Ectodermal cell (in vitro differentiated cells): ENCODE results near the gene DHODH.
"Not testable (repeated sequence)": the region's sequence is repeated elsewhere in the genome, so short reads cannot be mapped to it uniquely, and the experiment has no call there.

ENCODE experiments used
- H3K27ac ChIP-seq: 2 replicates; pipeline ENCODE4 v1.7.0; 2013; ENCODE audit warnings: mild to moderate bottlenecking, low read depth, low read length; ENCODE audit not compliant: insufficient read depth, poor library complexity, severe bottlenecking
- H3K27me3 ChIP-seq: 2 replicates; pipeline ENCODE4 v1.7.0; 2013; ENCODE audit warnings: mild to moderate bottlenecking, low read length; ENCODE audit not compliant: insufficient read depth, control insufficient read depth, poor library complexity, severe bottlenecking
- H3K36me3 ChIP-seq: one replicate; pipeline ENCODE4 v1.7.0; 2013; ENCODE audit warnings: low read length; ENCODE audit not compliant: control insufficient read depth, insufficient read depth
- H3K4me1 ChIP-seq: one replicate; pipeline ENCODE4 v1.7.0; 2013; ENCODE audit warnings: low read length; ENCODE audit not compliant: control insufficient read depth, insufficient read depth
- H3K4me3 ChIP-seq: 2 replicates; pipeline ENCODE4 v1.7.0; 2013; ENCODE audit warnings: low read depth, low read length, control low read depth; ENCODE audit not compliant: insufficient read depth
- H3K9me3 ChIP-seq: 2 replicates; pipeline ENCODE4 v1.7.0; 2013; ENCODE audit warnings: mild to moderate bottlenecking, low read length, moderate library complexity; ENCODE audit not compliant: control insufficient read depth
- WGBS, 2 experiments: methylation state at CpG; one replicate each; pipeline ENCODE4 v1.1.7; 2013; ENCODE audit warnings: missing lambda C conversion rate in 2 of 2; 5-methylcytosine and 5-hydroxymethylcytosine counted together

Gene DHODH

GRCh38 chr16:71974068-71974818 is 34.3 kb upstream of the DHODH start:
- Histone ChIP-seq H3K36me3 (no peaks in the 10 kb centered on the region), H3K4me3 (no peak overlapping the region), H3K9me3 (no peaks in the 10 kb centered on the region), H3K4me1 (no peaks in the 10 kb centered on the region), H3K27me3 (no peaks in the 10 kb centered on the region), H3K27ac (no peak overlapping the region)
- 89 to 90% methylated on average over 15 of the region's 15 CpGs for WGBS, 2 experiments

DNA sequence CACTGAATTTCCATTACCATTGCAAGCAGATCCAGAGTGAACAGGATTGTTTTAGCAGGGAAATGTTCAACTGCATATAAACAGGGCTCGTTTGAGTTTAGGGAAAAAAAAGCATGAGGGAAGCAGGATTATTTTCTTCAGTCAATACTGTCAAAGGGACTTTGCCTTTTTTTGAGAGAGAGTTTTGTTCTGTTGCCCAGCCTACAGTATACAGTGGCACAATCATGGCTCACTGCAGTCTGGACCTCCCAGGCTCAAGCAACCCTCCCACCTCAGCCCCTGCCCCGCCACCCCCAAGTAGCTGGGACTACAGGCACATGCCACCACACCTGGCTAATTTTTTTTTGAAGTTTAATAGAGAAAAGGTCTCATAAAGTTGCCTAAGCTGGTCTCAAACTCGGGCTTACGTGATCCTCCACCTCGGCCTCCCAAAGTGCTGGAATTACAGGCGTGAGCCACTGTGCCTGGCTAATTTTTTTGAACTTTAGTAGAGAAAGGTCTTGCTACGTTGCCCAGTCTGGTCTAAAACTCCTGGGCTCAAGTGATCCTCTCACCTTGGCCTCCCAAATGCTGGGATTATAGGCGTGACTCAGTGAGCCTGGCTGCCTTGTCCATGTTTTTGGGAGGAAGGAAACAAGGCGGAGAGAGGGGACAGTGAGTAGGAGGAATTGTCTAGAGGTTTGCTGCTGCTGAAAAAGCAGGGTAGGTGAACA is 23.1 kb upstream of the DHODH start:
- no peaks in the 10 kb centered on the region for H3K27me3 ChIP-seq
- 87% methylated on average over 9 of the region's 9 CpGs for WGBS, 2 experiments
- H3K27ac ChIP-seq, result no peak overlapping the region
- no peaks in the 10 kb centered on the region for H3K4me1 ChIP-seq
- no peak overlapping the region for H3K4me3 ChIP-seq
- H3K9me3 ChIP-seq, result no peaks in the 10 kb centered on the region
- no peaks in the 10 kb centered on the region for H3K36me3 ChIP-seq

DNA sequence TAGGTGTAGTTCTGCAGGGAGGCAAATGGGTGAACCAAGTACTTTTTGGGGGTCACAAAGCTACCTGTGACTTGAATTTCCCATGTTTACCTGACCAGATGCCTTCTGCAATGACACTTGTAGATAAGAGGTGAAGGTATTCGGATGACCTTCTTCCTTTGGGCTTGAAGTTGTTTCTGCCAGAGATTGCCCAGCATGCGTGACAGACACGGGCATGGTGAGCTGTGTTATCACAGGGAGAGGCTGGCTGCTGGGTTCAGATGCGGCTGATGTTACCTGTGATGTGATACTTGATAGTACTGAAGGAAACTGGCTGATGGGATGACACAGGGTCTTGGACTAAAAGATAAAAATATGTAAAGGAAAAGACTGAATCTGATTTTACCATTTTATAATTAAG is 22.4 kb upstream of the DHODH start:
- no peaks in the 10 kb centered on the region for H3K9me3 ChIP-seq
- no peak overlapping the region for H3K27ac ChIP-seq
- H3K4me1 ChIP-seq, result no peaks in the 10 kb centered on the region
- no peak overlapping the region for H3K4me3 ChIP-seq
- WGBS, 2 experiments, result 68 to 70% methylated on average over 4 of the region's 4 CpGs
- H3K27me3 ChIP-seq, result no peaks in the 10 kb centered on the region
- H3K36me3 ChIP-seq, result no peaks in the 10 kb centered on the region

GRCh38 chr16:71995038-71995437 is 13.5 kb upstream of the DHODH start:
- Histone ChIP-seq H3K4me1 (no peaks in the 10 kb centered on the region), H3K27me3 (no peaks in the 10 kb centered on the region), H3K9me3 (no peaks in the 10 kb centered on the region), H3K36me3 (no peaks in the 10 kb centered on the region), H3K27ac (no peak overlapping the region), H3K4me3 (no peak overlapping the region)
- 33 to 42% methylated on average over 5 of the region's 5 CpGs for WGBS, 2 experiments

GRCh38 chr16:71997578-71997977 is 11.0 kb upstream of the DHODH start:
- not testable (repeated sequence) for H3K9me3 ChIP-seq, H3K36me3 ChIP-seq, H3K4me3 ChIP-seq, H3K4me1 ChIP-seq, H3K27ac ChIP-seq, H3K27me3 ChIP-seq
- 96 to 97% methylated on average over 9 of the region's 9 CpGs for WGBS, 2 experiments

DNA sequence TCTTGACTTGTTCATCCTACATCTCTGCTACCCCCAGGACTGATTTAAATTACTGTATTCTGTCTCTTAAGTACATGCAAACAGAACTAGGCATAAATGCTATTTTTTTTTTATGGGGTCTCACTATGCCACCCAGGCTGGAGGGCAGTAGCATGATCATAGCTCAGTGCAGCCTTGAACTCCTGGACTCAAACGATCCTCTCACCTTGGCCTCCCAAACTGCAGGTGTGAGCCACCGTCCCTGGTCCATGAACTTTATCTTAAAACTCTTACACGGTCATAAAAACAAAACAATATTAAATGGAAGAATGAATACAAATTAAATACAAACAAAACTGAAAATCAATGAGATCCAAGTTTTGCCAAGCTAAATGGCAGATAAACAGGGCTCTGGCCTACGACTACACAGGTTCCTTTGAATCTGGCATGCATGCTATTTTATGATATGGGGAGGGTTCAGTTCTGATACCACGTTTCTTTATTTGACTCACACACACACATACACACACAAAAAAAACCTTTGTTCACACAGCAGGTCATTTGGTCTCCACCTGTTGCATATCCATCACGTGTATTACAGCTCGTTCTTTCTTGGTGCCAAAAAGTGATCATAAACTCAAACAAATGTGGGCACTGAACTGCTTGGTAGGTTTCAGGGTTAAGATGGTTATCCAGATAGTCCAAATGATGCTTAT is 7.2 kb upstream of the DHODH start:
- H3K4me1 ChIP-seq, result no peaks in the 10 kb centered on the region
- 77 to 78% methylated on average over 7 of the region's 7 CpGs for WGBS, 2 experiments
- H3K9me3 ChIP-seq, result no peaks in the 10 kb centered on the region
- H3K4me3 ChIP-seq, result no peak overlapping the region
- no peaks in the 10 kb centered on the region for H3K36me3 ChIP-seq
- H3K27me3 ChIP-seq, result peaks cover 3% of the 10 kb centered on the region
- no peak overlapping the region for H3K27ac ChIP-seq

- Histone ChIP-seq H3K36me3 (no peaks in the 10 kb centered on the region), H3K27me3 (peaks cover 3% of the 10 kb centered on the region), H3K27ac (no peak overlapping the region), H3K4me3 (no peak overlapping the region), H3K4me1 (no peaks in the 10 kb centered on the region), H3K9me3 (no peaks in the 10 kb centered on the region)
- WGBS, 2 experiments, result 86 to 89% methylated on average over 1 of the region's 1 CpG
Measured at GRCh38 chr16:72002619-72003018, 5.9 kb upstream of the DHODH start.

- H3K4me1 ChIP-seq, H3K36me3 ChIP-seq, H3K27ac ChIP-seq, H3K27me3 ChIP-seq, H3K9me3 ChIP-seq: not testable (repeated sequence)
- H3K4me3 ChIP-seq, result peak overlapping the region; percentile 79
- 90% methylated on average over 8 to 9 of the region's 9 CpGs for WGBS, 2 experiments
Measured at GRCh38 chr16:72008065-72008423, 500 bp upstream of the DHODH start.

DNA sequence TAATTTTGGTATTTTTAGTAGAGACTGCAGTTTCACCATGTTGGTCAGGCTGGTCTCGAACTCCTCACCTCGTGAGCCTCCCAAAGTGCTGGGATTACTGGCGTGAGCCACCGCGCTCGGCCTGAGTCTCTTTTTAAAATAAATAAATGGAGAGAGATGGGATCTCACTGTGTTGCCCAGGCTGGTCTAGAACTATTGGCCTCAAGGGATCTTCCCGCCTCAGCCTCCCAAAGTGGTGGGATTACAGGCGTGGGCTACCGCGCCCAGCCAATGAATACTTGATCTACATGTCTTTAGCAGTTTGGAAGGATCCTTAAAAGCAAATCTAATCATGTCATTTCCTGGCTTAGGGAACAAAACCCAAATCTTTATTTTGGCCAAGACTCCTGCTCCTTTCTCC is 1.2 kb downstream of the DHODH start:
- WGBS, 2 experiments, result 93 to 96% methylated on average over 10 of the region's 10 CpGs
- H3K4me3 ChIP-seq, result no peak overlapping the region
- H3K27me3 ChIP-seq, result peaks cover 3% of the 10 kb centered on the region
- H3K36me3 ChIP-seq, result no peaks in the 10 kb centered on the region
- H3K27ac ChIP-seq, result no peak overlapping the region
- no peaks in the 10 kb centered on the region for H3K4me1 ChIP-seq
- no peaks in the 10 kb centered on the region for H3K9me3 ChIP-seq

DNA sequence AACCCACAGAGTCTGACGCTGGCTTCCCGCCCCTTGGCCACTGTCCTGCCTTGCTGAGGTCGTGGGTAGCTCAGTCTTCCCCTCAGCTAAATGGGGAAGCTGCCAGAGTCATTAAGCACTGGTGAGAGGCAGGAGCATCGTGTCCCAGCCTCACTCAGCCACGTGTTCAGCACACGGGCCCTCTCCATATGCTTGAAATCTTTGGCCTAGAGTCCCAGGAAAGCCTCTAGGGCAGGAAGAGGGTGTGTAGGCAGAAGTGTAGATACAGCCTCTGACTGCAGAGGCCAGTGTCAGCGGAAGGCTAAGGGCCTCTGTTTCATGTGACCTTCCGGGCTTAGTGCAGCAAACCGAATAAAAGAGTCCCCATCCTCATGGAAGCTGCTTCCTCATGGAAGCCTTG is 4.1 kb downstream of the DHODH start:
- no peaks in the 10 kb centered on the region for H3K9me3 ChIP-seq
- 93 to 94% methylated on average over 9 of the region's 9 CpGs for WGBS, 2 experiments
- H3K4me1 ChIP-seq, result no peaks in the 10 kb centered on the region
- H3K27me3 ChIP-seq, result no peaks in the 10 kb centered on the region
- H3K27ac ChIP-seq, result no peak overlapping the region
- H3K36me3 ChIP-seq, result peaks cover 11% of the 10 kb centered on the region
- H3K4me3 ChIP-seq, result no peak overlapping the region
